GM12874 (cell line): Measurements from ENCODE around the gene APEX1.

Experiments
- CTCF ChIP-seq: IDR thresholded peaks from 2 replicates; pipeline ENCODE4 v1.5.1; 2011; ENCODE audit warnings: low read depth, mild to moderate bottlenecking, control low read depth, low read length, moderate library complexity; ENCODE audit not compliant: insufficient read depth

Gene APEX1

GRCh38 chr14:20470603-20470901, 15.5 kb downstream of the APEX1 start:
- TF ChIP-seq CTCF = no peak

GRCh38 chr14:20472536-20473169, 17.6 kb downstream of the APEX1 start:
- TF ChIP-seq CTCF = no peak

DNA sequence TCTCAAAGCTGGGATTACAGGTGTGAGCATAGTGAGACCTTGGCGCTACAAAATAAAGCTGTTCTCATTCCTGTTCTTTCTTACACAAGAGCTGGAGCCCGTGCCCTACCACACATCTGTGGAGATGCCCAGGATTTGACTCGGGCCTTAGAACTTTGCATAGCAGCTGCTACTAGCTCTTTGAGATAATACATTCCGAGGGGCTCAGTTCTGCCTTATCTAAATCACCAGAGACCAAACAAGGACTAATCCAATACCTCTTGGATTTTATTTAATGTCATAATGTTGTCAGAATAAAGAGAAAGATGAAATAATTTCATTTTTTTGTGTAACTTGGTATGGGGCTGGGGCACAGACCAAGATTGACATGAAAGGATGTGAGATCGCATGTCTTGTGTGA, 21.8 kb downstream of the APEX1 start:
- TF ChIP-seq CTCF = no peak

- TF ChIP-seq CTCF = no peak
Measured at GRCh38 chr14:20477211-20477876, 22.3 kb downstream of the APEX1 start.

DNA sequence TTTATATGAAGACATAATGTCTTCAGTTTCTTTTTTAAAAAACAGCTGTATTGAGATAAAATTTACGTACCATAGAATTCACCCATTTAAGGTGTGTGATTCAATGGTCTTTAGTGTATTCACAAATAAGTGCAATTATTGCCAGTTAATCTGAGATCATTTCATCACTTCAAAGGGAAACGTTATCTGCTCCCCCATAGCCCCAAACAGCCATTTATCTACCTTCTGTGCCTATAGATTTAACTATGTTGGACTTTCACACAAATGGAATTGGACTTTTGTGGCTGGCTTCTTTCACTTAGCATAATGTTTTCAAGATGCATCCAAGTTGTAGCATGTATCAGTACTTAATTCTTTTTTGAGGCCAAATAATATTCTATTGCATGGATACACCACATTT, 23.9 kb downstream of the APEX1 start:
- TF ChIP-seq CTCF = no peak

DNA sequence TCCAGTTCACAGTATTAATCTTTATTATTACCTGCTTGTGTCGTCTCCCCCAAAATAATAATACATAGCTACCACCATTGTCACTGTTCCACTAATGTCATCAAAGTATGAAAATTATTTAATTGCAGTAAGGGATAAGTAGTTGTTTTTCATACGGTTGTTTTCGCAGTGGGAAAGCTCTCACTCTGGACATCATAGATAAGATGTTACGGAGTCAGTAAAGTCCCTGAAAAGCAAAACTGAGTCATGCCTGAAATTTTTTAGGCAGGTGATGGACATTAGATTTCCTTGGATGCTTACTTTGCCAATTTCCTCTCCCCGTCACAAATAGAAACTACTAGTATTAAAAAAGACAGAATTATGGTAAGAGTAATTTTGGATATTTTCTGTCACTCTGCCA, 27.4 kb downstream of the APEX1 start:
- no peak for TF ChIP-seq CTCF

DNA sequence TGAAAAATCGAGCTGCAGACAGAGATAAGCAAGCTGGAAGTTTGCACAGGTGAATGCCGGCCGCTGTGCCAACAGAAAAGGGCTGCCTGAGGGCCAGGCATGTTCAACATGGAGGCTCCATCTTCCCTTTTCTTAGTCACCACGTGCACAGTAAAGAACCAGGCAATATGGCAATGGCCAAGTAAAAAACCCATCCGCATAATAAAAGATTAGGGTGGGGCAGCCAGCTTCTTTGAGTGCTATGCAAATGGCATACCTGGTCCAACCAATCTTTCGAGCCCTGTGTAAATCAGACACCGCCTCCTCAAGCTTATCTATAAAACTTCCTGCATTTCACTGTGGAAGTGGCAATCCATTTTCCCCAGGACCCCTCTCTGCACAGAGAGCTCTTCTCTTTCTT, 30.9 kb downstream of the APEX1 start:
- TF ChIP-seq CTCF = no peak
